Bronchial epithelial cell (primary cell): ENCODE measurements around the gene PIGS. TPM values are rescaled to one million over a fixed set of nuclear protein-coding genes. Genes with fewer than 3 reads are reported as not detected.
"Not testable (repeated sequence)": the region's sequence is repeated elsewhere in the genome, so short reads cannot be mapped to it uniquely, and the experiment has no call there.

ENCODE experiments used
- DNase-seq: peaks from one replicate; pipeline ENCODE4 v3.0.0-alpha.2; 2010; ENCODE audit warnings: low read depth
- FAIRE-seq: peaks from 2 replicates; lab custom pipeline; 2011; peaks lifted over from hg19 to GRCh38; lab: Jason Lieb, UNC
- H3K27me3 ChIP-seq: 2 replicates; pipeline ENCODE4 v1.5.1; 2011; ENCODE audit warnings: low read length; ENCODE audit not compliant: control insufficient read depth, insufficient read depth
- H3K36me3 ChIP-seq: 2 replicates; pipeline ENCODE4 v1.5.1; 2011; ENCODE audit warnings: low read length; ENCODE audit not compliant: control insufficient read depth, insufficient read depth
- H3K4me3 ChIP-seq: 2 replicates; pipeline ENCODE4 v1.5.1; 2011; ENCODE audit warnings: mild to moderate bottlenecking, low read depth, low read length, control low read depth
- total RNA-seq: library from RNA; depleted of rRNA; stranded (reverse); fragments of >200 nt; gene quantifications from 2 replicates; pipeline ENCODE4 v1.2.1, GENCODE V29; 2014
- TF ChIP-seq, protein P1 (sequence below): IDR thresholded peaks from 2 replicates; pipeline ENCODE4 v1.5.1; 2011; ENCODE audit warnings: mild to moderate bottlenecking, moderate library complexity, low read length, control low read depth, inconsistent platforms; ENCODE audit not compliant: insufficient read depth, severe bottlenecking

PIGS gene
- total RNA-seq, 1 donor from 2014 or later = 25.5 TPM

- Histone ChIP-seq H3K4me3 (no peak overlapping the region), H3K27me3 (no peaks in the 10 kb centered on the region), H3K36me3 (peaks cover 14% of the 10 kb centered on the region)
- no peak for FAIRE-seq
- no peak for DNase-seq
- TF ChIP-seq, protein P1, sequence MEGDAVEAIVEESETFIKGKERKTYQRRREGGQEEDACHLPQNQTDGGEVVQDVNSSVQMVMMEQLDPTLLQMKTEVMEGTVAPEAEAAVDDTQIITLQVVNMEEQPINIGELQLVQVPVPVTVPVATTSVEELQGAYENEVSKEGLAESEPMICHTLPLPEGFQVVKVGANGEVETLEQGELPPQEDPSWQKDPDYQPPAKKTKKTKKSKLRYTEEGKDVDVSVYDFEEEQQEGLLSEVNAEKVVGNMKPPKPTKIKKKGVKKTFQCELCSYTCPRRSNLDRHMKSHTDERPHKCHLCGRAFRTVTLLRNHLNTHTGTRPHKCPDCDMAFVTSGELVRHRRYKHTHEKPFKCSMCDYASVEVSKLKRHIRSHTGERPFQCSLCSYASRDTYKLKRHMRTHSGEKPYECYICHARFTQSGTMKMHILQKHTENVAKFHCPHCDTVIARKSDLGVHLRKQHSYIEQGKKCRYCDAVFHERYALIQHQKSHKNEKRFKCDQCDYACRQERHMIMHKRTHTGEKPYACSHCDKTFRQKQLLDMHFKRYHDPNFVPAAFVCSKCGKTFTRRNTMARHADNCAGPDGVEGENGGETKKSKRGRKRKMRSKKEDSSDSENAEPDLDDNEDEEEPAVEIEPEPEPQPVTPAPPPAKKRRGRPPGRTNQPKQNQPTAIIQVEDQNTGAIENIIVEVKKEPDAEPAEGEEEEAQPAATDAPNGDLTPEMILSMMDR = no peak
These were observed 7.2 kb upstream of the PIGS start for GRCh38 chr17:28578246-28579195.

GRCh38 chr17:28577466-28577824, 6.1 kb upstream of the PIGS start:
- no peak for FAIRE-seq

DNA sequence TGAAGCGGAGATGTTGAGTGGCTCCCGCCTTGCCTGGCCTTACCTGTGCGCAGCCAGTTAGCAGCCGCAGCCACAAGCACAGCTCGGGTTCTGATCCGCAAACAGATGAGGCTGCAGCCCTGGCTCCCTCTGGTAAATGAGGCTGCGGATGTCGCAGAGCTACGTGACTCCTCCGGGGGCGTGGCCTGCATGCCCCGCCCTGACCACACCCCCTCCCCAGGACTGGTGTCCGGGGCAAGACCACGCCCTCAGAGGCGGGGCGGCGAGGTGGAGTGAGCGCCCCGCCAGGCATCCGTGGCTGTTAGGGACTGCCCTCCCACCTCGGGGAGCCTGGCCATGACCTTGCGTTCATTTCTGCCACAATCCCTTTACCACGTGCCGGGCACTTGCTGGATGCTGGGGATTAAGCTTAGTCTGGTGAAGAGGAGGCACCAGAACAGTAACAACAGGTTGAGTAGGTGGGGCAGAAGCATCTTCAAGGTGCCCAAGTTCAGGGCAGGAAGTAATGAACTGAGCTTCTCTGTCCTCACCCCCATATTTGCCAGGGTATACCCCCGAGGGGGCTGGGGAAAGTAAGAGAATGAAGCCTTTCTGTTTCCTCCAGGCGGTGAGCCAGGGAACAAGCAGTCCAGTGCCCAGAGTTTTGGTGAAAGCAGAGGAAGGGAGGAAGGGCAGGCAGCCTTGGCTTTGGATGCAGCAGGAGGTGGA, 5.6 kb upstream of the PIGS start, which contains the start of gene ALDOC:
Gene ALDOC, minus strand, starts transcription at position 138 of the 708 bp plus-strand sequence. CDS start 1,363 bp downstream, outside the sequence.
- TF ChIP-seq, protein P1 = no peak
- no peak for FAIRE-seq
- DNase-seq = peak; percentile 92
- Histone ChIP-seq H3K27me3 (no peaks in the 10 kb centered on the region), H3K36me3 (peaks cover 10% of the 10 kb centered on the region), H3K4me3 (peak within 1 kb of the TSS; percentile 33)

More at GRCh38 chr17:28577466-28577824, 6.1 kb upstream of the PIGS start:
- Histone ChIP-seq H3K36me3 (peaks cover 10% of the 10 kb centered on the region), H3K4me3 (no peak overlapping the region), H3K27me3 (no peaks in the 10 kb centered on the region)
- DNase-seq = no peak
- TF ChIP-seq, protein P1 = no peak

GRCh38 chr17:28576016-28576415, 4.7 kb upstream of the PIGS start:
- not testable (repeated sequence) for DNase-seq, H3K36me3 ChIP-seq, H3K4me3 ChIP-seq, H3K27me3 ChIP-seq
- peak; percentile 72 for FAIRE-seq

DNA sequence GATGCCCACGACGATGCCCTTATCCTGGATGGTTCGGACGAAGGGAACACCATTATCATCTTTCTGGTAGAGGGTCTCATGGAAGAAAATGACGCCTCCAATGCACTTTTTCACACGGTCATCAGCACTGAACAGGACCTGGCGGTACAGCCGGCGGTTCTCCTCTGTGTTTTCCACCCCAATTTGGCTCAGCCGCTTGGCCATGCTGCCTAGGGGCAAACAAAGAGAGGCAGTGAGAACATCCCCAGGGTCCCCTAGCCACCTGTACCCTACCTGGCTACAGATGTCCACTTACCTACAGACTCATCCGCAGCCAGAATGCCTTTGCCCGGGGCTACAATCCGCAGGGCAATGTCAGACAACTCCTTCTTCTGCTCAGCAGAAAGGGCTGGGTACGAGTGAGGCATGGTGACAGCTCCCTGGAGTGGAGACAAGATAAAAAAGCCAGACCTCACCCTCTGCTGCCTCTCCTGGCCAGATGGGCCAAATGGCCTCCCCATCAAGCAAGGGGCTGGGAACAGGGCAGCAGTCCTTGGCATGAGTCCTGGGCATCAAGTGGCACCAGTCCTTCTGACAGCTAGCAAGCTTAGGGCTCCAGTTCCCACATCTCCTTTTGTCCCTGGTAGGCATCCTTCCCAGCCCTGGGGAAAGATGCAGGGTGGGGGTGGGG, 3.9 kb upstream of the PIGS start:
- TF ChIP-seq, protein P1 = no peak

More for the DNA sequence above, 3.9 kb upstream of the PIGS start:
- DNase-seq (no peak), FAIRE-seq (no peak)
- Histone ChIP-seq H3K4me3 (no peak overlapping the region), H3K36me3 (peaks cover 10% of the 10 kb centered on the region), H3K27me3 (no peaks in the 10 kb centered on the region)
